ENCODE data around the gene ARHGAP8. TPM values are rescaled to one million over a fixed set of nuclear protein-coding genes. Genes with fewer than 3 reads are reported as not detected.

ARHGAP8 gene
- total and polyA plus RNA-seq, 10 of the 15 experiments (the other 5 are each of a cell fraction or from before 2014, with no cell fraction given), result 0.33 TPM; not detected in 9

DNA sequence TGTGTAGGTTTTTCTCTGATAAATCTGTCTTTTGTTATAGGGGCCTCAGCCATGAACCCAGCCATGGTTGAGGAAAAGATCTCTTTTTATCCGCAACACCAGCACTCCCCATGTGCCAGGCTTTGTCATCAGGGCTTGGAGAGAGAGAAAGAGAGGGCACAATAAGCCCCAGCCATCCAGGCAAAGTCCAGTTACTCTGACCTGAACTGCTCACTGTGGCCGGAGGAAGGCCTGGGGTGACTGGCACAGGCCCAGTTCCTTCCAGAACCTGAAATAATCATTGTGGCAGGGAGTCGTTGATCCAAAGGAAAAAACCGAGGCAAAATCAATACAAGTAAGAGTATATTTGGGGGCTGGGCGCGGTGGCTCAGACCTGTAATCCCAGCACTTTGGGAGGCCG is 3.9 kb upstream of the ARHGAP8 start:
- Histone ChIP-seq H3K9me3 (replicated peaks; ENCODE audit: control insufficient read depth, insufficient read depth, low read length) (no peaks in the 10 kb centered on the region; the same call in 2 of the 3 replicates), H3K4me3 (no peak overlapping the region), H2AFZ (ENCODE audit: control insufficient read depth, low read depth, low read length) (no peak overlapping the region), H3K79me2 (ENCODE audit: control insufficient read depth, insufficient read depth, low read length) (no peaks in the 10 kb centered on the region), H3K27ac (ENCODE audit: control insufficient read depth, insufficient read depth) (no peak overlapping the region), H3K36me3 (ENCODE audit: control insufficient read depth in 2 of 2, insufficient read depth in 2 of 2, low read length in 1 of 2) (no peaks in the 10 kb centered on the region), H3K9ac (ENCODE audit: control insufficient read depth, insufficient read depth, low read length) (no peak overlapping the region), H3K4me2 (ENCODE audit: control insufficient read depth, insufficient read depth) (no peak overlapping the region), H4K20me1 (ENCODE audit: control insufficient read depth, insufficient read depth) (no peaks in the 10 kb centered on the region), H3K4me1 (ENCODE audit: control insufficient read depth, insufficient read depth, low read length) (no peaks in the 10 kb centered on the region), H3K27me3 (replicated peaks in 1 of 2; ENCODE audit: control insufficient read depth in 2 of 2, insufficient read depth in 2 of 2, low read length in 1 of 2) (0 out of 4 replicates have a peak, but pooled peaks cover 0 to 4% of the 10 kb centered on the region in 2 experiments)
- POLR2A ChIA-PET, result no interaction called here
- SMC1A ChIA-PET (ENCODE audit: uncharacterized antibody, unreplicated experiment), result no interaction called here
- intact Hi-C loops (cut with micrococcal nuclease; ENCODE audit: unreplicated experiment), result no loop called here
- FAIRE-seq (no peak), DNase-seq (ENCODE audit: low read depth, low spot score) (no peak), ATAC-seq (no peak)
- 65% methylated on average over 7 of the region's 7 CpGs for WGBS (ENCODE audit: insufficient coverage, insufficient replicate concordance, low lambda C conversion rate, missing lambda C conversion rate)
- BruUV-seq (replicated peaks), result no TSS peak
- CTCF ChIA-PET, result no interaction called here
- RAD21 ChIA-PET (ENCODE audit: unreplicated experiment), result no interaction called here
- TF ChIP-seq POLR2AphosphoS2 (IDR thresholded peaks at IDR 0.05; ENCODE audit: low read depth, low read length) (no peak), SUZ12 (IDR thresholded peaks at IDR 0.05; ENCODE audit: unreplicated experiment) (no peak), SIX5 (IDR thresholded peaks at IDR 0.05; ENCODE audit: low read depth, low read length, severe bottlenecking) (no peak), MLLT1 (IDR thresholded peaks at IDR 0.05) (no peak), RFX5 (IDR thresholded peaks at IDR 0.05; ENCODE audit: low read depth, low read length) (no peak), ZNF207 (IDR thresholded peaks at IDR 0.05; ENCODE audit: borderline replicate concordance) (no peak), YY1 (IDR thresholded peaks at IDR 0.05; ENCODE audit: low read depth, low read length) (no peak), ZNF384 (IDR thresholded peaks at IDR 0.05; ENCODE audit: borderline replicate concordance, low read depth, low read length) (no peak), EP300 (IDR thresholded peaks at IDR 0.05; ENCODE audit: borderline replicate concordance in 1 of 2, control insufficient read depth in 1 of 2, low read depth in 2 of 2, low read length in 2 of 2) (no peak), WRNIP1 (IDR thresholded peaks at IDR 0.05; ENCODE audit: borderline replicate concordance, low read depth, low read length) (no peak), BRCA1 (IDR thresholded peaks at IDR 0.05; ENCODE audit: low read depth, low read length) (no peak), NR2C1 (IDR thresholded peaks at IDR 0.05) (no peak), RELA (IDR thresholded peaks at IDR 0.05; ENCODE audit: borderline replicate concordance, partially characterized antibody) (no peak), ZNF622 (IDR thresholded peaks at IDR 0.05) (no peak), SREBF1 (IDR thresholded peaks at IDR 0.05; ENCODE audit: low read length) (no peak), SMAD1 (IDR thresholded peaks at IDR 0.05; ENCODE audit: low read depth, partially characterized antibody) (no peak), ZNF274 (IDR thresholded peaks at IDR 0.05; ENCODE audit: insufficient read depth, insufficient read length) (no peak), CBX5 (IDR thresholded peaks at IDR 0.05; ENCODE audit: low read depth) (no peak)
- TF ChIP-seq, protein P1, sequence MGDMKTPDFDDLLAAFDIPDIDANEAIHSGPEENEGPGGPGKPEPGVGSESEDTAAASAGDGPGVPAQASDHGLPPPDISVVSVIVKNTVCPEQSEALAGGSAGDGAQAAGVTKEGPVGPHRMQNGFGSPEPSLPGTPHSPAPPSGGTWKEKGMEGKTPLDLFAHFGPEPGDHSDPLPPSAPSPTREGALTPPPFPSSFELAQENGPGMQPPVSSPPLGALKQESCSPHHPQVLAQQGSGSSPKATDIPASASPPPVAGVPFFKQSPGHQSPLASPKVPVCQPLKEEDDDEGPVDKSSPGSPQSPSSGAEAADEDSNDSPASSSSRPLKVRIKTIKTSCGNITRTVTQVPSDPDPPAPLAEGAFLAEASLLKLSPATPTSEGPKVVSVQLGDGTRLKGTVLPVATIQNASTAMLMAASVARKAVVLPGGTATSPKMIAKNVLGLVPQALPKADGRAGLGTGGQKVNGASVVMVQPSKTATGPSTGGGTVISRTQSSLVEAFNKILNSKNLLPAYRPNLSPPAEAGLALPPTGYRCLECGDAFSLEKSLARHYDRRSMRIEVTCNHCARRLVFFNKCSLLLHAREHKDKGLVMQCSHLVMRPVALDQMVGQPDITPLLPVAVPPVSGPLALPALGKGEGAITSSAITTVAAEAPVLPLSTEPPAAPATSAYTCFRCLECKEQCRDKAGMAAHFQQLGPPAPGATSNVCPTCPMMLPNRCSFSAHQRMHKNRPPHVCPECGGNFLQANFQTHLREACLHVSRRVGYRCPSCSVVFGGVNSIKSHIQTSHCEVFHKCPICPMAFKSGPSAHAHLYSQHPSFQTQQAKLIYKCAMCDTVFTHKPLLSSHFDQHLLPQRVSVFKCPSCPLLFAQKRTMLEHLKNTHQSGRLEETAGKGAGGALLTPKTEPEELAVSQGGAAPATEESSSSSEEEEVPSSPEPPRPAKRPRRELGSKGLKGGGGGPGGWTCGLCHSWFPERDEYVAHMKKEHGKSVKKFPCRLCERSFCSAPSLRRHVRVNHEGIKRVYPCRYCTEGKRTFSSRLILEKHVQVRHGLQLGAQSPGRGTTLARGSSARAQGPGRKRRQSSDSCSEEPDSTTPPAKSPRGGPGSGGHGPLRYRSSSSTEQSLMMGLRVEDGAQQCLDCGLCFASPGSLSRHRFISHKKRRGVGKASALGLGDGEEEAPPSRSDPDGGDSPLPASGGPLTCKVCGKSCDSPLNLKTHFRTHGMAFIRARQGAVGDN (IDR thresholded peaks at IDR 0.05), result no peak
- in situ Hi-C loops (cut with MboI), result no loop called here

All from GM12878 (cell line).